Inferior parietal cortex (tissue), 1 donor: ENCODE measurements around the gene PTMS.
"Not testable (repeated sequence)": the region's sequence is repeated elsewhere in the genome, so short reads cannot be mapped to it uniquely, and the experiment has no call there.

Source experiments
- DNase-seq: peaks from one replicate; pipeline ENCODE4 v3.0.0-alpha.2; 2016; ENCODE audit errors: extremely low spot score

Gene PTMS

GRCh38 chr12:6765634-6766581 is at the start of gene PTMS:
TSS of gene PTMS (plus strand) at chr12:6766363. CDS start at chr12:6766706, 343 bp downstream.
- no peak for DNase-seq

GRCh38 chr12:6716874-6717437 is 49.2 kb upstream of the PTMS start:
- no peak for DNase-seq

- DNase-seq = no peak
Observed at GRCh38 chr12:6722863-6723262, 43.3 kb upstream of the PTMS start.

GRCh38 chr12:6723607-6724408 is 42.4 kb upstream of the PTMS start, which contains the start of gene COPS7A:
TSS of gene COPS7A (plus strand) at chr12:6724046. CDS start at chr12:6724657, 611 bp downstream.
- DNase-seq = peak; percentile 98

GRCh38 chr12:6724409-6724797 is 41.8 kb upstream of the PTMS start:
- DNase-seq = no peak

GRCh38 chr12:6725350-6725749 is 40.8 kb upstream of the PTMS start:
- no peak for DNase-seq

GRCh38 chr12:6729186-6729585 is 37.0 kb upstream of the PTMS start:
- no peak for DNase-seq

- no peak for DNase-seq
Observed at GRCh38 chr12:6730169-6730568, 36.0 kb upstream of the PTMS start.

- DNase-seq = no peak
Observed at GRCh38 chr12:6734506-6735387, 31.4 kb upstream of the PTMS start.

- peak; percentile 66 for DNase-seq
Observed at GRCh38 chr12:6735448-6736191, 30.5 kb upstream of the PTMS start.

GRCh38 chr12:6736754-6737153 is 29.4 kb upstream of the PTMS start:
- DNase-seq = no peak

- DNase-seq = not testable (repeated sequence)
Observed at GRCh38 chr12:6742080-6742479, 24.1 kb upstream of the PTMS start.

- no peak for DNase-seq
Observed at GRCh38 chr12:6742834-6743233, 23.3 kb upstream of the PTMS start.

GRCh38 chr12:6743300-6743699 is 22.9 kb upstream of the PTMS start:
- not testable (repeated sequence) for DNase-seq

- no peak for DNase-seq
Observed at GRCh38 chr12:6745741-6746525, 20.2 kb upstream of the PTMS start.

GRCh38 chr12:6747216-6747615 is 18.9 kb upstream of the PTMS start:
- DNase-seq = no peak

GRCh38 chr12:6748761-6749160 is 17.4 kb upstream of the PTMS start:
- DNase-seq = no peak

GRCh38 chr12:6750506-6750905 is 15.7 kb upstream of the PTMS start:
- no peak for DNase-seq

- DNase-seq = no peak
Observed at GRCh38 chr12:6751767-6752166, 14.4 kb upstream of the PTMS start.
